Natural killer cell (primary cell): ENCODE data around the gene BSPH1. TPM values are rescaled to one million over a fixed set of nuclear protein-coding genes. Genes with fewer than 3 reads are reported as not detected.

Experiments used
- ATAC-seq, 3 donors: fragments of 150-1000 bp in 2 of 3; fragments of 200-7000 bp in 1 of 3; cut with Tn5 transposase; 1 replicate in 1 of 3; 2 replicates in 2 of 3; pipeline ENCODE4 v1.10.0; 2021; ENCODE audit warnings: mild to moderate bottlenecking in 2 of 3, moderate library complexity in 2 of 3
- DNase-seq, 2 donors: peaks; one replicate each; pipeline versions ENCODE4 v3.0.0 to v3.0.0-alpha.2; 2013 to 2021; ENCODE audit warnings: mixed read lengths in 1 of 2
- H3K27ac ChIP-seq: one replicate; pipeline ENCODE4 v1.5.1; 2013; ENCODE audit warnings: mild to moderate bottlenecking, low read length
- H3K27me3 ChIP-seq: one replicate; pipeline ENCODE4 v1.6.1; 2013; ENCODE audit warnings: low read length; ENCODE audit not compliant: control insufficient read depth, insufficient read depth
- H3K36me3 ChIP-seq: one replicate; pipeline ENCODE4 v1.6.1; 2013; ENCODE audit warnings: low read length; ENCODE audit not compliant: control insufficient read depth, insufficient read depth
- H3K4me1 ChIP-seq: one replicate; pipeline ENCODE4 v1.6.1; 2013; ENCODE audit warnings: low read length; ENCODE audit not compliant: control insufficient read depth, insufficient read depth
- H3K4me3 ChIP-seq: one replicate; pipeline ENCODE4 v1.5.1; 2013; ENCODE audit warnings: low read length
- H3K9me3 ChIP-seq: one replicate; pipeline ENCODE4 v1.6.1; 2013; ENCODE audit warnings: low read length; ENCODE audit not compliant: control insufficient read depth, insufficient read depth
- H3K27ac Mint-ChIP-seq, 2 donors: one replicate each; pipeline ENCODE4 v1.8.0; 2022; ENCODE audit warnings: mild to moderate bottlenecking in 2 of 2, mixed read lengths in 2 of 2, moderate library complexity in 1 of 2
- H3K27me3 Mint-ChIP-seq, 2 donors: one replicate each; pipeline ENCODE4 v1.8.0; 2022; ENCODE audit warnings: low read depth in 2 of 2, mixed read lengths in 2 of 2
- H3K36me3 Mint-ChIP-seq: one replicate; pipeline ENCODE4 v1.8.0; 2022; ENCODE audit warnings: mixed read lengths
- H3K4me1 Mint-ChIP-seq, 2 donors: one replicate each; pipeline ENCODE4 v1.8.0; 2022; ENCODE audit warnings: mixed read lengths in 2 of 2
- H3K4me3 Mint-ChIP-seq: one replicate; pipeline ENCODE4 v1.8.0; 2022; ENCODE audit warnings: mild to moderate bottlenecking, moderate library complexity, mixed read lengths
- H3K9me3 Mint-ChIP-seq, 2 donors: one replicate each; pipeline ENCODE4 v1.8.0; 2022; ENCODE audit warnings: mixed read lengths in 2 of 2
- WGBS: methylation state at CpG from one replicate; pipeline ENCODE4 v1.1.7; 2013; ENCODE audit warnings: missing lambda C conversion rate; ENCODE audit not compliant: insufficient coverage; 5-methylcytosine and 5-hydroxymethylcytosine counted together
- intact Hi-C: fragments of 100-400 bp; cut with micrococcal nuclease; formaldehyde crosslinking; loops from one replicate; pipeline ENCODE4 v1.14.2; 2022
- total RNA-seq, 4 donors: library from RNA; stranded (reverse); fragments of 120-200 nt in 1 of 4; gene quantifications; one replicate each; pipeline versions ENCODE4 v1.2.3 to v1.2.4, GENCODE V29; 2013 to 2022
- TF ChIP-seq, protein P1 (sequence below): fragments of 200-600 bp; IDR thresholded peaks from one replicate; pipeline ENCODE4 v1.8.0; 2022; ENCODE audit warnings: antibody characterized with exemption

The BSPH1 gene
- total RNA-seq, 3 donors from 2014 or later (not counting 1 experiment from before 2014, with no cell fraction given): not detected

DNA sequence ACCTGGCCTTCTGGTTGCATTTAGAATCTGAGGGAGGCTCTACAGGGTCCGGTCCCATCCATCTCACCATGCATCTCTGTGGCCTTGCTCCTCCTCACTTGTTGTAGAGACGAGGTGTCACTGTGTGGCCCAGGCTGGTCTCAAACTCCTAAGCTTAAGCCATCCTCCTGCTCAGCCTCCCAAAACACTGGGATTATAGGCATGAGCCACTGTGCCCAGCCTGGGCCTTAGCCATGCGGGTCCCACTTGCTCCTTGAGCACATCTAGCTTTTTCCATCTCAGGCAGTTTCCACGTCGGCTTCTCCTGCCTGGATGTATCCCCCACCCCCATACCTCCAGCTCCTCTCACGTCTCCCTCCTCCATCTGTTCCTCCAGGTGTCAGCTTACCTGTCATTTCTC is 12.3 kb upstream of the BSPH1 start:
- DNase-seq: no peak
- Histone ChIP-seq H3K36me3 (no peaks in the 10 kb centered on the region), H3K27me3 (no peaks in the 10 kb centered on the region), H3K9me3 (no peaks in the 10 kb centered on the region), H3K4me1 (no peaks in the 10 kb centered on the region), H3K4me3 (no peak overlapping the region), H3K27ac (no peak overlapping the region)
- Mint-ChIP-seq H3K4me3 (no peak overlapping the region), H3K27ac (no peak overlapping the region), H3K36me3 (no peaks in the 10 kb centered on the region), H3K4me1 (no peaks in the 10 kb centered on the region), H3K27me3 (peaks cover 0 to 11% of the 10 kb centered on the region in 2 donors), H3K9me3 (peaks cover 0 to 3% of the 10 kb centered on the region in 2 donors)
- WGBS: 78% methylated on average over 6 of the region's 6 CpGs
- intact Hi-C loops: no loop called here
- ATAC-seq: no peak
- TF ChIP-seq, protein P1, sequence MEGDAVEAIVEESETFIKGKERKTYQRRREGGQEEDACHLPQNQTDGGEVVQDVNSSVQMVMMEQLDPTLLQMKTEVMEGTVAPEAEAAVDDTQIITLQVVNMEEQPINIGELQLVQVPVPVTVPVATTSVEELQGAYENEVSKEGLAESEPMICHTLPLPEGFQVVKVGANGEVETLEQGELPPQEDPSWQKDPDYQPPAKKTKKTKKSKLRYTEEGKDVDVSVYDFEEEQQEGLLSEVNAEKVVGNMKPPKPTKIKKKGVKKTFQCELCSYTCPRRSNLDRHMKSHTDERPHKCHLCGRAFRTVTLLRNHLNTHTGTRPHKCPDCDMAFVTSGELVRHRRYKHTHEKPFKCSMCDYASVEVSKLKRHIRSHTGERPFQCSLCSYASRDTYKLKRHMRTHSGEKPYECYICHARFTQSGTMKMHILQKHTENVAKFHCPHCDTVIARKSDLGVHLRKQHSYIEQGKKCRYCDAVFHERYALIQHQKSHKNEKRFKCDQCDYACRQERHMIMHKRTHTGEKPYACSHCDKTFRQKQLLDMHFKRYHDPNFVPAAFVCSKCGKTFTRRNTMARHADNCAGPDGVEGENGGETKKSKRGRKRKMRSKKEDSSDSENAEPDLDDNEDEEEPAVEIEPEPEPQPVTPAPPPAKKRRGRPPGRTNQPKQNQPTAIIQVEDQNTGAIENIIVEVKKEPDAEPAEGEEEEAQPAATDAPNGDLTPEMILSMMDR: no peak

DNA sequence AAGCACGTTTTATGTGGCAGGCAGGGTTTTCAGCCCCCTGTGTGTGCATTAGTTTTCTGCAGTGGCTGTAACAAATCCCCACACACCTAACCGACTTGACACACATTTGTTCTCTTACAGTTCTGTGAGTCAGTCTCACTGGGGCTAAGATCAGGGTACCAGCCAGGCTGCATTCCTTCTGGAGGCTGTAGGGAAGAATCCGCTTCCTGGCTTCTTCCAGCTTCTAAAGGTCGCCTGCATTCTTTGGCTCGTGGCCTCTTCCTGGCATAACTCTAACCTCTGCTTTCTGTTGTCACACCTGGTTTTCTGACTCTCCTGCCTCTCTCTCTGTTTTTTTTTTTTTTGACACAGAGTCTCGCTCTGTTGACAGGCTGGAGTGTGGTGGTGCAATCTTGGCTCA is 8.9 kb upstream of the BSPH1 start:
- Histone ChIP-seq H3K4me3 (no peak overlapping the region), H3K9me3 (no peaks in the 10 kb centered on the region), H3K27me3 (no peaks in the 10 kb centered on the region), H3K4me1 (no peaks in the 10 kb centered on the region), H3K36me3 (no peaks in the 10 kb centered on the region), H3K27ac (no peak overlapping the region)
- H3K9me3 Mint-ChIP-seq: no peaks in the 10 kb centered on the region
- H3K27ac Mint-ChIP-seq: no peak overlapping the region
- no peaks in the 10 kb centered on the region for H3K36me3 Mint-ChIP-seq
- peaks cover 0 to 10% of the 10 kb centered on the region in 2 donors for H3K27me3 Mint-ChIP-seq
- TF ChIP-seq, protein P1: no peak
- no peaks in the 10 kb centered on the region for H3K4me1 Mint-ChIP-seq
- no peak overlapping the region for H3K4me3 Mint-ChIP-seq
- no peak for ATAC-seq
- WGBS: 91% methylated on average over 5 of the region's 6 CpGs
- intact Hi-C loops: no loop called here
- DNase-seq: no peak

DNA sequence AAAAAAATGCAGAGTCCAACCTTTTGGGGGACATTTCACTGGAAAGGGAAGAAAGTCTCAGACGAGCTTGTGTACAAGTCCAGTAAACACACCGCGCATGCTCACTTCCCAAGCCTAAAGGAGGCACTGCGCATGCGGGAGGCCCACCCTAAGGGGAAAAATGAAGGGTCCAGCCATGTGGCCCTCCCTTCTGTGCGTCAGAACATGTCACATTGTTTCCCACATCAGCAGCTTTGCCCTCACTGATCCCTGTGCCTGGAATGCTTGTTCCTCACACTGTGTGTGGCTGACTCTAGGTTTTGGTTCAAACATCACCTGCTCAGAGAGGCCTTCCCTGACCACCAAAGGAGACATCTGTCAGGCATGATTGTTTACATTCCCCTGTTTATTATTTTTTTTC is 6.8 kb upstream of the BSPH1 start:
- Mint-ChIP-seq H3K27ac (no peak overlapping the region), H3K27me3 (peaks cover 11 to 14% of the 10 kb centered on the region in 2 donors), H3K36me3 (no peaks in the 10 kb centered on the region), H3K4me1 (no peaks in the 10 kb centered on the region), H3K9me3 (no peaks in the 10 kb centered on the region), H3K4me3 (no peak overlapping the region)
- no peak overlapping the region for H3K27ac ChIP-seq
- no peaks in the 10 kb centered on the region for H3K4me1 ChIP-seq
- ATAC-seq (no peak), DNase-seq (no peak)
- H3K27me3 ChIP-seq: peaks cover 2% of the 10 kb centered on the region
- TF ChIP-seq, protein P1: no peak
- no peaks in the 10 kb centered on the region for H3K36me3 ChIP-seq
- 85% methylated on average over 6 of the region's 6 CpGs for WGBS
- intact Hi-C loops: no loop called here
- no peak overlapping the region for H3K4me3 ChIP-seq
- H3K9me3 ChIP-seq: no peaks in the 10 kb centered on the region

DNA sequence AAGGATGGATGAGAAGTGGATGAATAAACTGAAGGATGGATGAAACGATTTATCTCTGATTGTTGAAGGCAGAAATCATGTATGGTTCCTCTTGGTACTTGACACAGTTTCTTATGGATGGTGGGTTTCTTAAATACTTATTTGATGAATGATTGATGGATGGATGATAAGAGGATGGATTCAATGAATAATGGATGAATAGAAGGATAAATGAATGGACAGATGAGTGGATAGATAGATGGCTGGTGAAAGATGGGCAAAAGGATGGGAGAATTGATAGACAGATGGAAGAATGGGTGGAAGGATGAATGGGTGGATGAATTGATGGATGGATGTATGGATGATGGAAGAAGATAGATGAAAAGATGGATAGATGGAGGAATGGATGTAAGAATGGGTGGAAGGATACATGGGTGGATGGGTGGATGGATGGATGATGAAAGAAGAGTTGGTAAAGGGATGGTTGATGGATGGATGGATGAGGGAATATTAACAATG is 4.3 kb upstream of the BSPH1 start:
- Mint-ChIP-seq H3K4me1 (no peaks in the 10 kb centered on the region), H3K27me3 (peaks cover 11 to 14% of the 10 kb centered on the region in 2 donors), H3K36me3 (no peaks in the 10 kb centered on the region), H3K4me3 (no peak overlapping the region), H3K9me3 (no peaks in the 10 kb centered on the region), H3K27ac (no peak overlapping the region)
- intact Hi-C loops: no loop called here
- no peak for DNase-seq
- peaks cover 2% of the 10 kb centered on the region for H3K27me3 ChIP-seq
- H3K4me3 ChIP-seq: no peak overlapping the region
- TF ChIP-seq, protein P1: no peak
- no peaks in the 10 kb centered on the region for H3K4me1 ChIP-seq
- 75% methylated on average over 1 of the region's 1 CpG for WGBS
- no peaks in the 10 kb centered on the region for H3K36me3 ChIP-seq
- no peak for ATAC-seq
- no peak overlapping the region for H3K27ac ChIP-seq
- no peaks in the 10 kb centered on the region for H3K9me3 ChIP-seq
